Measurements from ENCODE around the gene ITPRID2.

- TF ChIP-seq CTCF (IDR thresholded peaks at IDR 0.05 in 2 of 3, conservative IDR thresholded peaks at IDR 0.05 in 1 of 3; ENCODE audit: control insufficient read depth in 2 of 3, extremely low read depth in 1 of 3, insufficient read depth in 1 of 3, low read depth in 3 of 3, low read length in 3 of 3) (no peak), ZZZ3 (IDR thresholded peaks at IDR 0.05; ENCODE audit: control insufficient read depth, insufficient read length, low read depth) (no peak), POLR2A (IDR thresholded peaks at IDR 0.05; ENCODE audit: low read depth, low read length) (no peak), JUND (IDR thresholded peaks at IDR 0.05; ENCODE audit: low read depth, low read length) (no peak), SUZ12 (IDR thresholded peaks at IDR 0.05; ENCODE audit: unreplicated experiment) (no peak), E2F8 (IDR thresholded peaks at IDR 0.05; ENCODE audit: low read depth, partially characterized antibody) (no peak), ELK1 (IDR thresholded peaks at IDR 0.05; ENCODE audit: low read depth, low read length) (no peak), JUNB (IDR thresholded peaks at IDR 0.05) (0 out of 2 replicates have a peak, but pooled peaks have one; percentile 24), ZBTB11 (CRISPR knock-in tag; IDR thresholded peaks at IDR 0.05) (no peak), ZNF687 (IDR thresholded peaks at IDR 0.05) (no peak), BACH1 (IDR thresholded peaks at IDR 0.05; ENCODE audit: borderline replicate concordance) (no peak), ZNF274 (IDR thresholded peaks at IDR 0.05; ENCODE audit: insufficient read depth, insufficient read length) (no peak), GATAD2B (conservative IDR thresholded peaks at IDR 0.05; ENCODE audit: low read depth) (no peak)
Measured at GRCh38 chr2:181957668-181958067, 66.1 kb downstream of the ITPRID2 start.
